Left lung (tissue), 10 donors: ENCODE measurements around the gene POLR2B. TPM values are rescaled to one million over a fixed set of nuclear protein-coding genes. Genes with fewer than 3 reads are reported as not detected.
A peak's percentile ranks its signal among the peaks of the same experiment; 100 is the strongest.

Experiments used
- ATAC-seq: fragments of 200-7000 bp; cut with Tn5 transposase; one replicate; pipeline ENCODE4 v1.9.1; 2020; ENCODE audit warnings: moderate library complexity
- DNase-seq, 4 donors: peaks; one replicate each; pipeline ENCODE4 v3.0.0-alpha.2; 2013 to 2020
- H3K27ac ChIP-seq, 2 donors: fragments of 200-600 bp; sonication (generic) in 1 of 2; one replicate each; pipeline versions ENCODE4 v1.5.0 to v1.8.0; 2020 to 2021
- H3K27me3 ChIP-seq, 2 donors: fragments of 200-600 bp; sonication (generic) in 1 of 2; one replicate each; pipeline versions ENCODE4 v1.5.0 to v1.8.0; 2020 to 2021
- H3K36me3 ChIP-seq, 2 donors: fragments of 200-600 bp; sonication (generic) in 1 of 2; one replicate each; pipeline versions ENCODE4 v1.5.0 to v1.8.0; 2020 to 2021
- H3K4me1 ChIP-seq, 2 donors: fragments of 200-600 bp; one replicate each; pipeline ENCODE4 v1.8.0; 2021
- H3K4me3 ChIP-seq, 2 donors: fragments of 200-600 bp; sonication (generic) in 1 of 2; one replicate each; pipeline versions ENCODE4 v1.5.0 to v1.8.0; 2020 to 2021; ENCODE audit warnings: mild to moderate bottlenecking in 1 of 2
- H3K9me3 ChIP-seq, 2 donors: fragments of 200-600 bp; sonication (generic) in 1 of 2; one replicate each; pipeline versions ENCODE4 v1.5.0 to v1.8.0; 2020 to 2021
- CTCF ChIP-seq, 2 donors: fragments of 200-600 bp; sonication (generic) in 1 of 2; IDR thresholded peaks; one replicate each; pipeline versions ENCODE4 v1.5.0 to v1.8.0; 2021; ENCODE audit warnings: antibody characterized with exemption in 2 of 2
- intact Hi-C, 2 donors: fragments of 100-400 bp; cut with DNase I; formaldehyde crosslinking; loops; one replicate each; pipeline versions ENCODE4 v1.11.2 to v1.14.2; 2022
- polyA plus RNA-seq, 6 donors: library from polyadenylated mRNA; unstranded; fragments of 120-200 nt; gene quantifications; one replicate each; pipeline ENCODE4 v1.2.1, GENCODE V29; 2013; ENCODE audit not compliant: insufficient read length in 6 of 6
- total RNA-seq, 2 donors: library from RNA; stranded (reverse); fragmentation: NEBNext Ultra II Directional; extraction: Animal tissue kit (Norgen Biotek cat#: 25700); gene quantifications; one replicate each; pipeline ENCODE4 v1.2.1, GENCODE V29; 2021
- donor health status: DM: no; HTN: yes; CAD: no.
- donor health status: DM: no; HTN: no; CAD: no.

The POLR2B gene
- total and polyA plus RNA-seq, 8 donors, result 62.1 to 126 (median 112) TPM

- H3K36me3 ChIP-seq, result peaks cover 0 to 32% of the 10 kb centered on the region in 2 donors
- intact Hi-C loops, result no loop called here
Observed at GRCh38 chr4:56959100-56959499, 19.6 kb upstream of the POLR2B start.

GRCh38 chr4:56961107-56961500 is 17.6 kb upstream of the POLR2B start:
- intact Hi-C loops, result no loop called here
- H3K27me3 ChIP-seq, result no peaks in the 10 kb centered on the region
- ATAC-seq, result no peak
- peaks cover 0 to 6% of the 10 kb centered on the region in 2 donors for H3K4me1 ChIP-seq
- TF ChIP-seq CTCF (IDR thresholded peaks at IDR 0.05), result no peak
- DNase-seq, result no peak
- no peaks in the 10 kb centered on the region for H3K9me3 ChIP-seq
- H3K4me3 ChIP-seq, result no peak overlapping the region
- H3K27ac ChIP-seq, result no peak overlapping the region
- peaks cover 0 to 52% of the 10 kb centered on the region in 2 donors for H3K36me3 ChIP-seq

More at GRCh38 chr4:56959100-56959499, 19.6 kb upstream of the POLR2B start:
- no peak for TF ChIP-seq CTCF (IDR thresholded peaks at IDR 0.05)
- no peaks in the 10 kb centered on the region for H3K9me3 ChIP-seq
- H3K27ac ChIP-seq, result peak overlapping the region; percentile 45 to 79
- ATAC-seq (no peak), DNase-seq (no peak)
- H3K27me3 ChIP-seq, result no peaks in the 10 kb centered on the region
- H3K4me1 ChIP-seq, result peaks cover 0 to 6% of the 10 kb centered on the region in 2 donors
- H3K4me3 ChIP-seq, result no peak overlapping the region

GRCh38 chr4:56971383-56971782 is 7.3 kb upstream of the POLR2B start:
- no peak for ATAC-seq
- TF ChIP-seq CTCF (IDR thresholded peaks at IDR 0.05), result no peak
- Histone ChIP-seq H3K9me3 (peaks cover 0 to 11% of the 10 kb centered on the region in 2 donors), H3K27ac (no peak overlapping the region), H3K4me3 (no peak overlapping the region), H3K27me3 (no peaks in the 10 kb centered on the region), H3K4me1 (peaks cover 12 to 26% of the 10 kb centered on the region in 2 donors), H3K36me3 (peaks cover 0 to 86% of the 10 kb centered on the region in 2 donors)
- DNase-seq, result no peak
- intact Hi-C loops, result no loop called here

- no peak for ATAC-seq
- Histone ChIP-seq H3K4me1 (peaks cover 12 to 26% of the 10 kb centered on the region in 2 donors), H3K9me3 (peaks cover 0 to 11% of the 10 kb centered on the region in 2 donors), H3K36me3 (peaks cover 0 to 76% of the 10 kb centered on the region in 2 donors), H3K27me3 (no peaks in the 10 kb centered on the region), H3K4me3 (no peak overlapping the region), H3K27ac (no peak overlapping the region)
- no peak for DNase-seq
- intact Hi-C loops, result no loop called here
- no peak for TF ChIP-seq CTCF (IDR thresholded peaks at IDR 0.05)
Observed at GRCh38 chr4:56972389-56972788, 6.3 kb upstream of the POLR2B start.

GRCh38 chr4:56972809-56973208 is 5.9 kb upstream of the POLR2B start:
- H3K4me1 ChIP-seq, result peaks cover 12 to 26% of the 10 kb centered on the region in 2 donors
- intact Hi-C loops, result no loop called here
- peaks cover 0 to 11% of the 10 kb centered on the region in 2 donors for H3K9me3 ChIP-seq
- peaks cover 0 to 71% of the 10 kb centered on the region in 2 donors for H3K36me3 ChIP-seq
- no peak for ATAC-seq
- no peak overlapping the region for H3K4me3 ChIP-seq
- H3K27ac ChIP-seq, result no peak overlapping the region
- no peaks in the 10 kb centered on the region for H3K27me3 ChIP-seq
- no peak for TF ChIP-seq CTCF (IDR thresholded peaks at IDR 0.05)
- DNase-seq, result no peak
